HepG2 (cell line): Measurements from ENCODE around the gene TMEM221. TPM values are rescaled to one million over a fixed set of nuclear protein-coding genes. Genes with fewer than 3 reads are reported as not detected.

Experiments
- ATAC-seq: fragments of 200-7000 bp; cut with Tn5 transposase; 3 replicates; pipeline ENCODE4 v1.9.1; 2020; ENCODE audit warnings: mild to moderate bottlenecking, moderate library complexity
- BruUV-seq: library from RNA; stranded (reverse); fragments of 400-500 nt; replicated peaks from 2 replicates; lab custom pipeline; 2021; lab: Mats Ljungman, UMichigan
- CTCF ChIA-PET: fragments of 300-600 bp; formaldehyde crosslinking; extraction: SDS; loops from one replicate; lab custom pipeline; 2021; ENCODE audit warnings: low total read pairs, inconsistent platforms, low intra/inter-chr PET ratio; lab: Yijun Ruan, JAX
- POLR2A ChIA-PET: fragments of 350-600 bp; sonication (Branson Sonifier 250); formaldehyde crosslinking; loops from one replicate; lab custom pipeline; 2020; ENCODE audit warnings: antibody characterized with exemption, inconsistent platforms; lab: Yijun Ruan, JAX
- DNase-seq: peaks from one replicate; pipeline ENCODE4 v3.0.0-alpha.2; 2015; ENCODE audit warnings: low spot score
- FAIRE-seq: peaks from 3 replicates; lab custom pipeline; 2011; peaks lifted over from hg19 to GRCh38; lab: Jason Lieb, UNC
- H2AFZ ChIP-seq: one replicate; pipeline ENCODE4 v1.6.1; 2011; ENCODE audit warnings: low read length, inconsistent platforms
- H3K27ac ChIP-seq: fragments of 300-600 bp; 3 replicates; pipeline ENCODE4 v1.8.0; 2011; ENCODE audit warnings: mixed run types, mild to moderate bottlenecking, mixed read lengths, low read length, inconsistent platforms; ENCODE audit not compliant: insufficient read depth; ENCODE audit errors: extremely low read length
- H3K27me3 ChIP-seq, 2 experiments: fragments of 200-600 bp in 1 of 2; 2 replicates in 1 of 2; 3 replicates in 1 of 2; pipeline versions ENCODE4 v1.6.0 to v1.8.0; 2011; ENCODE audit warnings: low read length in 2 of 2, mild to moderate bottlenecking in 2 of 2, moderate library complexity in 2 of 2, inconsistent platforms in 1 of 2; ENCODE audit not compliant: insufficient read depth in 2 of 2, control insufficient read depth in 1 of 2
- H3K36me3 ChIP-seq, 2 experiments: fragments of 200-600 bp in 1 of 2; replicated peaks in 1 of 2; 2 replicates in 1 of 2; 3 replicates in 1 of 2; pipeline versions ENCODE4 v1.5.1 to v1.8.0; 2011; ENCODE audit warnings: low read length in 2 of 2, inconsistent platforms in 1 of 2; ENCODE audit not compliant: insufficient read depth in 2 of 2, control insufficient read depth in 1 of 2
- H3K4me1 ChIP-seq: 2 replicates; pipeline ENCODE4 v1.5.1; 2012; ENCODE audit warnings: low read length, inconsistent platforms; ENCODE audit not compliant: insufficient read depth
- H3K4me2 ChIP-seq: 2 replicates; pipeline ENCODE4 v1.6.0; 2011; ENCODE audit warnings: low read depth, low read length, inconsistent platforms
- H3K4me3 ChIP-seq, 3 experiments: fragments of 200-600 bp in 1 of 3; sonication (generic), shearing (Covaris generic) in 1 of 3; replicated peaks in 1 of 3; 2 replicates each; pipeline ENCODE4 v1.5.1; 2011 to 2016; ENCODE audit warnings: low read length in 3 of 3, inconsistent platforms in 2 of 3, low read depth in 2 of 3, mild to moderate bottlenecking in 2 of 3, control low read depth in 1 of 3, mixed read lengths in 1 of 3; ENCODE audit not compliant: insufficient read depth in 1 of 3
- H3K79me2 ChIP-seq: one replicate; pipeline ENCODE4 v1.6.1; 2011; ENCODE audit warnings: low read length, inconsistent platforms; ENCODE audit not compliant: insufficient read depth
- H3K9ac ChIP-seq: 2 replicates; pipeline ENCODE4 v1.6.0; 2011; ENCODE audit warnings: mild to moderate bottlenecking, low read depth, low read length, inconsistent platforms; ENCODE audit not compliant: insufficient read depth
- H3K9me3 ChIP-seq: 2 replicates; pipeline ENCODE4 v1.5.1; 2012; ENCODE audit warnings: mild to moderate bottlenecking, low read length
- H4K20me1 ChIP-seq: 2 replicates; pipeline ENCODE4 v1.6.0; 2011; ENCODE audit warnings: inconsistent platforms, mild to moderate bottlenecking, low read length, moderate library complexity; ENCODE audit not compliant: insufficient read depth
- POGZ ChIP-seq: sonication (generic); formaldehyde crosslinking; IDR thresholded peaks from 2 replicates; pipeline ENCODE4 v1.4.0; 2020; ENCODE audit warnings: mild to moderate bottlenecking, missing genetic modification reagents
- RORA ChIP-seq: sonication (generic); formaldehyde crosslinking; IDR thresholded peaks from 2 replicates; pipeline ENCODE4 v1.5.0; 2020; ENCODE audit warnings: mild to moderate bottlenecking, missing genetic modification reagents, moderate library complexity
- SMC3 ChIP-seq: IDR thresholded peaks from 2 replicates; pipeline ENCODE4 v1.6.1; 2011; ENCODE audit warnings: low read length, improper control_type of control experiment
- XBP1 ChIP-seq: sonication (generic); formaldehyde crosslinking; IDR thresholded peaks from 2 replicates; pipeline ENCODE4 v1.5.0; 2020; ENCODE audit warnings: missing genetic modification reagents
- ZNF33B ChIP-seq: sonication (generic); formaldehyde crosslinking; IDR thresholded peaks from 2 replicates; pipeline ENCODE4 v1.5.1; 2020; ENCODE audit warnings: mild to moderate bottlenecking, missing genetic modification reagents
- WGBS: methylation state at CpG from one replicate; pipeline ENCODE4 v1.1.6; 2017; ENCODE audit warnings: low lambda C conversion rate; 5-methylcytosine and 5-hydroxymethylcytosine counted together
- in situ Hi-C: cut with HindIII; loops from 2 replicates; pipeline ENCODE4 v1.10.0; 2017; ENCODE audit warnings: low pct_unique_long_range_greater_than_20kb; ENCODE audit not compliant: extremely low pct_ligation_motif_present
- intact Hi-C: fragments of 100-400 bp; cut with micrococcal nuclease; formaldehyde crosslinking; loops from one replicate; pipeline ENCODE4 v1.10.0; 2022; ENCODE audit not compliant: unreplicated experiment
- polyA plus RNA-seq, 8 experiments: library from polyadenylated mRNA; depleted of rRNA in 3 of 8; stranded (reverse) in 7 of 8; unstranded in 1 of 8; fragments of >200 nt; fragmentation: Illumina TruSeq in 4 of 8; extraction: Trizol in 4 of 8; gene quantifications; 2 replicates each; pipeline versions ENCODE4 v1.2.1 to v1.2.3, GENCODE V29; 2011 to 2016; ENCODE audit warnings: low read depth in 4 of 8, missing spikeins in 1 of 8, mixed read lengths in 1 of 8; ENCODE audit not compliant: insufficient read depth in 1 of 8
- total RNA-seq, 5 experiments: library from RNA; depleted of rRNA; stranded (reverse); fragments of >200 nt; fragmentation: Illumina TruSeq; extraction: Trizol; gene quantifications; 2 replicates each; pipeline ENCODE4 v1.2.3, GENCODE V29; 2016; ENCODE audit warnings: low read depth in 1 of 5
- TF ChIP-seq, protein P1 (sequence below): sonication (generic); formaldehyde crosslinking; IDR thresholded peaks from 2 replicates; pipeline ENCODE4 v1.4.0; 2020; ENCODE audit warnings: mild to moderate bottlenecking, missing genetic modification reagents, borderline replicate concordance
- TF ChIP-seq, protein P2 (sequence below): sonication (generic); formaldehyde crosslinking; IDR thresholded peaks from 2 replicates; pipeline ENCODE4 v1.9.0; 2022; ENCODE audit warnings: missing genetic modification reagents, mild to moderate bottlenecking, borderline replicate concordance

Gene TMEM221
- total and polyA plus RNA-seq, 2 of the 13 experiments (the other 11 are each of a cell fraction or from before 2014, with no cell fraction given) = 0.33 to 0.77 TPM

DNA sequence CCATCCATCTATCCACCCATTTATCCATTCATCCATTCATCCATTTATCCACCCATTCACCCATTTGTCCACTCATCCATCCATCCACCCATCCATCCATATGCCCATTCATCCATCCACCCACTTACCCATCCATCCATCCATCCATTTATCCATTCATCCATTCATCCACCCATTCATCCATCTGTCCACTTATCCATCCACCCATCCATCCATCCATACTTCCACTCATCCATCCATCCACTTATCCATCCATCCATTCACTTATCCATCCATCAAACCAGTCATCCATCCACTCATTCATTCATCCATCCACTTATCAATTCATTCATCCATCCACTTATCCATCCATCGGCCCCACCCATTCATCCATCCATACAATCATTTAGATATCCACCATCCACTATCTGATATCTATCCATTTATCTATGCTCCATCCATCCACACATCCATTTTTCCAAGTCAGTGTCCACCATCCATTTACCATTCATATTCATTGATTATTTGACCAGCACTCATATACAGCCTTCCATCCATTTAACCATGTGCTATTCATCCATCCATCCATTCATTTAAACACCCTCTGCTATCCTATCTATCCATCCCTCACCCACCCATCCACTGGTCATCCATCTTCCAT lies 2.8 kb downstream of the TMEM221 start:
- H3K36me3 ChIP-seq = no peaks in the 10 kb centered on the region
- H3K4me1 ChIP-seq = 0 out of 2 replicates have a peak, but pooled peaks cover 7% of the 10 kb centered on the region
- 12% methylated on average over 1 of the region's 1 CpG for WGBS
- no peaks in the 10 kb centered on the region for H4K20me1 ChIP-seq
- no peaks in the 10 kb centered on the region; a peak in 1 of 5 replicates for H3K27me3 ChIP-seq
- intact Hi-C loops = no loop called here
- FAIRE-seq (no peak), ATAC-seq (no peak), DNase-seq (no peak)
- ChIA-PET POLR2A (interaction anchor here (0.9 kb wide), 1 partner anchor 25 kb away, joined by 3 read pairs; the partner anchor contains the start of gene MVB12A), CTCF (no interaction called here)
- no peak overlapping the region for H3K4me3 ChIP-seq
- H3K79me2 ChIP-seq = no peaks in the 10 kb centered on the region
- no peak overlapping the region for H2AFZ ChIP-seq
- no peak for TF ChIP-seq RORA (CRISPR knock-in tag)
- TF ChIP-seq POGZ (CRISPR knock-in tag) = no peak
- TF ChIP-seq XBP1 (CRISPR knock-in tag) = no peak
- no peak for TF ChIP-seq ZNF33B (CRISPR knock-in tag)
- no peak for TF ChIP-seq SMC3
- TF ChIP-seq, protein P1, sequence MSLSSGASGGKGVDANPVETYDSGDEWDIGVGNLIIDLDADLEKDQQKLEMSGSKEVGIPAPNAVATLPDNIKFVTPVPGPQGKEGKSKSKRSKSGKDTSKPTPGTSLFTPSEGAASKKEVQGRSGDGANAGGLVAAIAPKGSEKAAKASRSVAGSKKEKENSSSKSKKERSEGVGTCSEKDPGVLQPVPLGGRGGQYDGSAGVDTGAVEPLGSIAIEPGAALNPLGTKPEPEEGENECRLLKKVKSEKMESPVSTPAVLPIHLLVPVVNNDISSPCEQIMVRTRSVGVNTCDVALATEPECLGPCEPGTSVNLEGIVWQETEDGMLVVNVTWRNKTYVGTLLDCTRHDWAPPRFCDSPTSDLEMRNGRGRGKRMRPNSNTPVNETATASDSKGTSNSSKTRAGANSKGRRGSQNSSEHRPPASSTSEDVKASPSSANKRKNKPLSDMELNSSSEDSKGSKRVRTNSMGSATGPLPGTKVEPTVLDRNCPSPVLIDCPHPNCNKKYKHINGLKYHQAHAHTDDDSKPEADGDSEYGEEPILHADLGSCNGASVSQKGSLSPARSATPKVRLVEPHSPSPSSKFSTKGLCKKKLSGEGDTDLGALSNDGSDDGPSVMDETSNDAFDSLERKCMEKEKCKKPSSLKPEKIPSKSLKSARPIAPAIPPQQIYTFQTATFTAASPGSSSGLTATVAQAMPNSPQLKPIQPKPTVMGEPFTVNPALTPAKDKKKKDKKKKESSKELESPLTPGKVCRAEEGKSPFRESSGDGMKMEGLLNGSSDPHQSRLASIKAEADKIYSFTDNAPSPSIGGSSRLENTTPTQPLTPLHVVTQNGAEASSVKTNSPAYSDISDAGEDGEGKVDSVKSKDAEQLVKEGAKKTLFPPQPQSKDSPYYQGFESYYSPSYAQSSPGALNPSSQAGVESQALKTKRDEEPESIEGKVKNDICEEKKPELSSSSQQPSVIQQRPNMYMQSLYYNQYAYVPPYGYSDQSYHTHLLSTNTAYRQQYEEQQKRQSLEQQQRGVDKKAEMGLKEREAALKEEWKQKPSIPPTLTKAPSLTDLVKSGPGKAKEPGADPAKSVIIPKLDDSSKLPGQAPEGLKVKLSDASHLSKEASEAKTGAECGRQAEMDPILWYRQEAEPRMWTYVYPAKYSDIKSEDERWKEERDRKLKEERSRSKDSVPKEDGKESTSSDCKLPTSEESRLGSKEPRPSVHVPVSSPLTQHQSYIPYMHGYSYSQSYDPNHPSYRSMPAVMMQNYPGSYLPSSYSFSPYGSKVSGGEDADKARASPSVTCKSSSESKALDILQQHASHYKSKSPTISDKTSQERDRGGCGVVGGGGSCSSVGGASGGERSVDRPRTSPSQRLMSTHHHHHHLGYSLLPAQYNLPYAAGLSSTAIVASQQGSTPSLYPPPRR (CRISPR knock-in tag) = no peak
- TF ChIP-seq, protein P2, sequence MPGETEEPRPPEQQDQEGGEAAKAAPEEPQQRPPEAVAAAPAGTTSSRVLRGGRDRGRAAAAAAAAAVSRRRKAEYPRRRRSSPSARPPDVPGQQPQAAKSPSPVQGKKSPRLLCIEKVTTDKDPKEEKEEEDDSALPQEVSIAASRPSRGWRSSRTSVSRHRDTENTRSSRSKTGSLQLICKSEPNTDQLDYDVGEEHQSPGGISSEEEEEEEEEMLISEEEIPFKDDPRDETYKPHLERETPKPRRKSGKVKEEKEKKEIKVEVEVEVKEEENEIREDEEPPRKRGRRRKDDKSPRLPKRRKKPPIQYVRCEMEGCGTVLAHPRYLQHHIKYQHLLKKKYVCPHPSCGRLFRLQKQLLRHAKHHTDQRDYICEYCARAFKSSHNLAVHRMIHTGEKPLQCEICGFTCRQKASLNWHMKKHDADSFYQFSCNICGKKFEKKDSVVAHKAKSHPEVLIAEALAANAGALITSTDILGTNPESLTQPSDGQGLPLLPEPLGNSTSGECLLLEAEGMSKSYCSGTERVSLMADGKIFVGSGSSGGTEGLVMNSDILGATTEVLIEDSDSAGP = no peak
- H3K9ac ChIP-seq = no peak overlapping the region
- BruUV-seq = no TSS peak
- H3K9me3 ChIP-seq = no peaks in the 10 kb centered on the region
- no peak overlapping the region for H3K4me2 ChIP-seq
- H3K27ac ChIP-seq = no peak overlapping the region
- in situ Hi-C loops = no loop called here
